GM12872 (cell line): ENCODE results near the gene NLRC5.

Experiments
- CTCF ChIP-seq: IDR thresholded peaks from 3 replicates; pipeline ENCODE4 v1.5.1; 2011; ENCODE audit warnings: low read depth, mild to moderate bottlenecking, low read length, moderate library complexity; ENCODE audit not compliant: insufficient read depth

The NLRC5 gene

DNA sequence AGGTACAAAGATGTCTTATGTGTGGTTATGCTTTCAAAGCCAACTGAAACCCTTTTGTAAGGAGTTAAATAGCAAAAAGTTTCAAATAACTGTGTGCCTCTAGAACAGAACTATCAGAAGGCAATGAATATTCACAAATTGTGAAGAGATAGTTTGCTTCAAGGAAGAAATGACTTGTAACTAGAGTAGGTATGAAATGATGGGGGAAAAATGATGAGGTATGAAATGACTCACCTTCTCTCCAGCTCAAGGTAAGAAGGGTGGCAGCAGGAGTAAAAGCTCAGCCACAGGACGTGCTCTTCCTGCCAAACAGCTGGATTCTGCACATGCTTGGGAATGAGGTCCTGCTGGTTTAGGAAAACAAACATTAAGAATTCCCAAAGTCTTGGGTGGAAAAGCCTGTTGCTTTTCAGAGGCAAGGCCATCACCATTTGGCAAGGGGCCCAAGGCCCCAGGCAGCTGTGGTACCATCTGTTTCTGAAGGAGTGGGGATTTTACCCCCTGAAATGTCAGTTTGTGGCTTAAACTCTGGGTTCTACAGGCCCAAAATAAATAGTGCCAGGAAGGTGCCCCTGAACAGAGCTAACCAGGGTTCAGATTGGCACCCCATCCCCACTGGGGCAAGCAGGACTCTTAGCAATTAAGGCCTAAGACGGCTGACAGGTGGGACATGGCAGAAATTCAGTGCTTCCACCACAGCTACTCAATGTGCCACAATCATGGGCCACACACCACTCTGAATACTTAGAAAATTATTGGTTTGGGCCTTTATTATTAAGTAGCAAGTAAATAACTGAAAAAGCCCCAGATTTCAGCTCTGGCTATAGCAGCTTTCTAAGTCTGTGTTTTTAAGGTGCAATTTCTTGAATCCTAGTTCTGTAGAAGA lies 44.2 kb upstream of the NLRC5 start:
- TF ChIP-seq CTCF = no peak

- TF ChIP-seq CTCF = no peak
Observed at GRCh38 chr16:56945847-56946527, 43.4 kb upstream of the NLRC5 start.

DNA sequence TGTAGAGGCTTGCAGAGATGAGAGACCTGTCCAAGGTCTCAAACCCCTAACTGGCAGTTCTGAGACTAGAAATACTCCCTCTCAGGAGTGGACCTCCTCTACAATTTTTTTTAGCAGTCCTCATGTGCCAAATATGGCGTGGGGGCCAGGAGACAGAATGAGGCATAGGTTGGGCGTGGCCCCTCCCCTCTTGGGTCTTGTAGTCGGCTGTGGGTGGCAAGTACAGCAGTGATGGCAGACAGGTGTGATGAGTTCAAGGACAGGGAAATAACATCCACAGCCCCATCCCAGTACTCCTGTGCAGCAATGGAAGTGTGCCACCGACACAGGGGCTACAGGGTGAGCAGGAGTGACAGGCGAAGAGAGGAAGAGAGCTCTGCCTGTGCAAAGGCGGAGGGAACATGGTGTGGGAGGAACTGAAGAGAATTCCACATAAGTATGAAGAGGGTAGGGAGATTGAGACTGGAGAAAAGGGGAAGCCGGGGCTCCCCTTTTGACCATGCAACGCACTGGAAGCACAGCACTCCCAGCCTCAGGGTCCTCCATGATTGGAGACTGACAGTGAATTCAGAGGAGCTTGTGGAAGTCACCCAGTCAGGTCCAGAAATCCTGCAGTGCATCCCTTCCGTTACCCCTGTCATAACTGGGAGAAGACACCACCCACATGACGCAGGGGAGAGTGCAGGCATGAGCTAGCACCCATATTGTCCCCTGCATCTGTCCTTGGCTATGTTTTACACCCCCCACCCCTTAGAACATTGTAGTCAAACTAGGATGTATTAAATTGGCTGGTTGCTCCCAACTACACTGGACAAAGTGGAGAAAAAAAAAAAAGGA lies 42.4 kb upstream of the NLRC5 start:
- TF ChIP-seq CTCF = no peak

DNA sequence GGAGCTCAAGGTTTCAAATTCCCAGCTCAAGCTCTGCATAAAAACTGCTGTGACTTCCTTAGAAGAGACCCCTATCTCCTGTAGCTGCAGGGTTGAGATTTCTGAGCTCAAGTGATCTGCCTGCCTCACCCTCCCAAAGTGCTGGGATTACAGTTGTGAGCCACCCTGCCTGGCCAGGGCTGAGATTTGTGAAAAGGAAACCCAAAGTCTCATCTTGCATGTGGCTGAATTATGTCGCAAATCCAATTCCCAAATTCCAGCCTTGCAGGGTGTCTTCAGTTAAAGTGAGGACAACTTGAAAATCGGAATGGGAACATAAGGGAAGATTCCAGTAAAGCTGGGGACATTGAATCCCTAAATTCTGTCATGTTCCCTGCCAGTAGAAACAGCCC lies 41.8 kb upstream of the NLRC5 start:
- no peak for TF ChIP-seq CTCF

GRCh38 chr16:56948234-56948633 lies 41.1 kb upstream of the NLRC5 start:
- TF ChIP-seq CTCF = no peak

GRCh38 chr16:56950051-56950450 lies 39.3 kb upstream of the NLRC5 start:
- no peak for TF ChIP-seq CTCF

DNA sequence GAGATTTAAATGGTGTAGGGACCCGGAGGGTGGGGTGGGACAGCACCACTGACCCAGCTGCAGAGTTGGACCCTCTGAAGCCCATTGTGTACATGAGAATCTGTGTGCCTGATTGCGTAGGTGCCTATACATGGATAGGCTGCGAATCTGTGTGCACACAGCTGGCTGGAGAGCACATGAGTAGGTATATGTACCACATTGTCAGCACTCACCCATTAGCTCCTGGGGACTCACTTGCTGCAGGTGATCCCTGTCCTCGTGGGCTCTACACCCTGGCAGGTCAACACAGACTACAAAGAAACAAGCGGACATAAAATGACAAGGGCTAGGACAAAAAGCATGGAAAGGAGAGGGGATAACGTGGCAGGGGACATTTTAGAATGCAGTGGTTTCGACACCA lies 38.9 kb upstream of the NLRC5 start:
- no peak for TF ChIP-seq CTCF
